Activated B cell treated with CpG ODN at 0.5 μM for 24 hours (primary cell): ENCODE results near the gene RNF10. TPM values are rescaled to one million over a fixed set of nuclear protein-coding genes. Genes with fewer than 3 reads are reported as not detected.
A peak's percentile ranks its signal among the peaks of the same experiment; 100 is the strongest.
"Not testable (repeated sequence)": the region's sequence is repeated elsewhere in the genome, so short reads cannot be mapped to it uniquely, and the experiment has no call there.

ENCODE experiments used
- ATAC-seq: fragments of 200-7000 bp; cut with Tn5 transposase; one replicate; pipeline ENCODE4 v1.10.0; 2021; ENCODE audit warnings: low read depth, mild to moderate bottlenecking, moderate library complexity
- CTCF ChIA-PET: fragments of 350-600 bp; sonication (Branson Sonifier 250); formaldehyde crosslinking; loops from one replicate; lab custom pipeline; 2021; ENCODE audit warnings: antibody characterized with exemption; lab: Charles Lee
- POLR2A ChIA-PET: fragments of 350-600 bp; sonication (Branson Sonifier 250); formaldehyde crosslinking; loops from one replicate; lab custom pipeline; 2021; ENCODE audit warnings: antibody characterized with exemption; lab: Charles Lee
- DNase-seq: peaks from one replicate; pipeline ENCODE4 v3.0.0; 2022
- H3K27ac Mint-ChIP-seq: one replicate; pipeline ENCODE4 v1.8.0; 2020; ENCODE audit warnings: mixed read lengths
- H3K27me3 Mint-ChIP-seq: one replicate; pipeline ENCODE4 v1.8.0; 2021; ENCODE audit warnings: mixed read lengths
- H3K36me3 Mint-ChIP-seq: one replicate; pipeline ENCODE4 v1.8.0; 2021; ENCODE audit warnings: low read depth, mixed read lengths
- H3K4me1 Mint-ChIP-seq: one replicate; pipeline ENCODE4 v1.8.0; 2021; ENCODE audit warnings: mixed read lengths
- H3K4me3 Mint-ChIP-seq: one replicate; pipeline ENCODE4 v1.8.0; 2020; ENCODE audit warnings: mild to moderate bottlenecking, mixed read lengths
- H3K9me3 Mint-ChIP-seq: one replicate; pipeline ENCODE4 v1.8.0; 2020; ENCODE audit warnings: mixed read lengths
- CTCF ChIP-seq: fragments of 200-600 bp; IDR thresholded peaks from one replicate; pipeline ENCODE4 v1.8.0; 2022; ENCODE audit warnings: antibody characterized with exemption, mild to moderate bottlenecking
- intact Hi-C: fragments of 100-400 bp; cut with micrococcal nuclease; formaldehyde crosslinking; loops from one replicate; pipeline ENCODE4 v1.15.1; 2024
- total RNA-seq: library from RNA; stranded (reverse); gene quantifications from 2 replicates; pipeline ENCODE4 v1.2.3, GENCODE V29; 2022

RNF10 gene
- total RNA-seq, 1 donor from 2014 or later, result 180 TPM

GRCh38 chr12:120528861-120529525, 5.2 kb upstream of the RNF10 start, which contains the start of gene COQ5:
Gene COQ5 (minus strand): TSS chr12:120529158. CDS start chr12:120529141, 17 bp downstream.
- peaks cover 13% of the 10 kb centered on the region for H3K36me3 Mint-ChIP-seq
- peaks cover 29% of the 10 kb centered on the region for H3K4me1 Mint-ChIP-seq
- intact Hi-C loops, result loop anchor here (1.0 to 5.0 kb wide), 2 partner anchors 33 to 212 kb away; partner anchors contain the start of gene DYNLL1
- H3K27ac Mint-ChIP-seq, result peak within 1 kb of the TSS; percentile 99
- H3K4me3 Mint-ChIP-seq, result peak within 1 kb of the TSS; percentile 100
- ATAC-seq (peak; percentile 96), DNase-seq (peak; percentile 76)
- no peaks in the 10 kb centered on the region for H3K9me3 Mint-ChIP-seq
- TF ChIP-seq CTCF, result no peak
- no peaks in the 10 kb centered on the region for H3K27me3 Mint-ChIP-seq
- CTCF ChIA-PET, result interaction anchor here (0.8 kb wide), 1 partner anchor 11 kb away, joined by 3 read pairs; no protein-coding TSS in a partner anchor
- POLR2A ChIA-PET, result interaction anchor here (0.6 to 1.7 kb wide), 11 partner anchors 10 to 328 kb away, joined by 3 to 10 read pairs (median 6); partner anchors contain the start of genes POP5, RNU4-1, RNU4-2 and RPLP0

- ATAC-seq (no peak), DNase-seq (no peak)
- intact Hi-C loops, result loop anchor here (1.0 to 5.0 kb wide), 2 partner anchors 34 to 213 kb away; partner anchors contain the start of gene DYNLL1
- Mint-ChIP-seq H3K27me3 (no peaks in the 10 kb centered on the region), H3K27ac (peak overlapping the region; percentile 99), H3K36me3 (peaks cover 15% of the 10 kb centered on the region), H3K4me3 (peak overlapping the region; percentile 100), H3K4me1 (peaks cover 31% of the 10 kb centered on the region), H3K9me3 (no peaks in the 10 kb centered on the region)
- ChIA-PET POLR2A (interaction anchor here (0.6 to 1.7 kb wide), 6 partner anchors 52 to 614 kb away, joined by 3 to 9 read pairs (median 7); partner anchors contain the start of genes POP5, RNU4-2, RPLP0 and SRSF9), CTCF (no interaction called here)
- no peak for TF ChIP-seq CTCF
Measured at GRCh38 chr12:120529641-120530417, 4.3 kb upstream of the RNF10 start.

- CTCF ChIA-PET, H3K27ac Mint-ChIP-seq, H3K9me3 Mint-ChIP-seq, intact Hi-C loops, ATAC-seq, H3K27me3 Mint-ChIP-seq, DNase-seq: not testable (repeated sequence)
- H3K4me1 Mint-ChIP-seq, result peaks cover 37% of the 10 kb centered on the region
- H3K4me3 Mint-ChIP-seq, result peak overlapping the region; percentile 100
- POLR2A ChIA-PET, result interaction anchor here (0.6 kb wide), 1 partner anchor 613 kb away, joined by 3 read pairs; no protein-coding TSS in a partner anchor
- peaks cover 20% of the 10 kb centered on the region for H3K36me3 Mint-ChIP-seq
Measured at GRCh38 chr12:120530418-120530761, 3.8 kb upstream of the RNF10 start.

- H3K27ac Mint-ChIP-seq, result no peak overlapping the region
- no peaks in the 10 kb centered on the region for H3K9me3 Mint-ChIP-seq
- no peak for ATAC-seq
- peak overlapping the region; percentile 24 for H3K4me3 Mint-ChIP-seq
- H3K27me3 Mint-ChIP-seq, result no peaks in the 10 kb centered on the region
- intact Hi-C loops, result no loop called here
- H3K36me3 Mint-ChIP-seq, result peaks cover 19% of the 10 kb centered on the region
- DNase-seq, result no peak
- peaks cover 55% of the 10 kb centered on the region for H3K4me1 Mint-ChIP-seq
- ChIA-PET CTCF (no interaction called here), POLR2A (interaction anchor here (0.6 to 1.4 kb wide), 2 partner anchors 13 to 37 kb away, joined by 9 read pairs; partner anchors contain the start of gene DYNLL1)
- no peak for TF ChIP-seq CTCF
Measured at GRCh38 chr12:120532701-120533238, 1.4 kb upstream of the RNF10 start.
